ENCODE measurements around the gene VIPR2.
"Not testable (repeated sequence)": the region's sequence is repeated elsewhere in the genome, so short reads cannot be mapped to it uniquely, and the experiment has no call there.

Gene VIPR2, protein sequence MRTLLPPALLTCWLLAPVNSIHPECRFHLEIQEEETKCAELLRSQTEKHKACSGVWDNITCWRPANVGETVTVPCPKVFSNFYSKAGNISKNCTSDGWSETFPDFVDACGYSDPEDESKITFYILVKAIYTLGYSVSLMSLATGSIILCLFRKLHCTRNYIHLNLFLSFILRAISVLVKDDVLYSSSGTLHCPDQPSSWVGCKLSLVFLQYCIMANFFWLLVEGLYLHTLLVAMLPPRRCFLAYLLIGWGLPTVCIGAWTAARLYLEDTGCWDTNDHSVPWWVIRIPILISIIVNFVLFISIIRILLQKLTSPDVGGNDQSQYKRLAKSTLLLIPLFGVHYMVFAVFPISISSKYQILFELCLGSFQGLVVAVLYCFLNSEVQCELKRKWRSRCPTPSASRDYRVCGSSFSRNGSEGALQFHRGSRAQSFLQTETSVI

DNA sequence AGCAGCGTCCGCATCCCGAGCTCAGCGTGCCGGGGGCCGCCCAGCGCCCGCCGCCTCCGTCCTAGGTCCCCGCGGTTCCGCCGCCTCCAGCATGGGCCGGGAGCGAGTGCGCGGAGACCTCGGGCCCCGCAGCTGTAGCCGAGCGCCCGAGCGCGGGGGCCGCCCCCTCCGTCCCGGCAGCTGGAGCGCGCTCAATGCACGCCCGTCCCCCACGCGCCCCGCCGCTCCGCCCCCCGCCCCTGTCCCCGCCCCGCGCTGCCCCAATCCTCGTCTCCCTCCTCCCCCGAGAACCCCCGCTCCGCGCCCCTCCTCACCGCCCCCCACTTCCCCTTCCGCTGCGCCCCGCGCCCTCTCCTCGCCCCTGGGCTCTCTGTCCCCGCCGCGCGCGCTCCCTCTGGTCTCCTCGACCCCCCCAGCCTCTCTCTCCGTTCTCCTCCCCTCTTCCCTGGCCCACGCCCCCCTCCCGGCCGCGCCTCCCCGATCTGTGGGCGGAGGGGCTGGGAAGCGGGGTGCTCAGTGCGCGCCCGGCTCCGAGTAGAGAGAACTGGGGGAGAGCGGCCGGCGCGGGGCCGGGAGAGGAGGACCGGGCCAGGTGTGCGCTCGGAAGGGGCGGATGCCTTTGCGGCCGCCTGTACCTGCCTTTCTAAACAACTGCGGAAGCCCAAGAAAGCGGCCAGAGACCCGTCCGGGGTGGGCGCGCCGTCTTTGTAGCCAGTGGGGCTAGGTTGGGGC lies at the start of gene VIPR2:
VIPR2 (minus strand) TSS at position 110 of the 732 bp plus-strand sequence; CDS start at position 14, 96 bp downstream.
- ATAC-seq (peak; percentile 69), DNase-seq (ENCODE audit: low spot score in 2 of 2) (peak; percentile 8 to 52)
- H3K36me3 Mint-ChIP-seq = no peaks in the 10 kb centered on the region
- peak within 1 kb of the TSS; percentile 55 for H3K4me3 Mint-ChIP-seq
- no peak within 1 kb of the TSS for H3K27ac Mint-ChIP-seq
- H3K9me3 Mint-ChIP-seq = no peaks in the 10 kb centered on the region
- no peaks in the 10 kb centered on the region for H3K4me1 Mint-ChIP-seq

DNA sequence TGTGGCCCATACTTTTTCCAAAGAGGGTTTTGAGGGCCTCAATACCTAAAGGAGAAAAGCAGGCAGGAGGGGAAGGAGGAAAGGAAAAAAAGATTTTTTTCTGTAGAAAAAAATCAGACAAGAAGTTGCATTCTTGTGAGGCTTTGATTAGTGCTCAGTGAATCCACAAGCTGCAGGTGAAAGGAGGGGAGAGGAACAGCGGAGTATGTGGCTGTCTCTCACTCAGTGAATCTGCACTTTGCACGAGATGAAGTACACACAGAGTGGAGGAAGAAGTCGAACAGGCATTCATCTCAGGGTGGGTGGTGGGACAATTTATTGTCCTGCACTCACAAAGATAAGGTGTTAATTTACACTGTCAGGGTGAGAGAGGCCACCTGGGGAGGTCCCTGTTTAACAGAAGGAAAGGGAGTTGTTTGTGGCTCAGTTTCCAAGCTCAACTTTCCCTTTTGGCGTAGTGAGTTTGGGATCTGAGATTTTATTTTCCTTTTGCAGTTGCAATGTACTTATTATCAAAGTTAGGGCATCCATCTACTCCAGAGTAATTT lies 49.0 kb upstream of the VIPR2 start:
- no peak for DNase-seq (ENCODE audit: low spot score in 2 of 2)
- Mint-ChIP-seq H3K27ac (peak overlapping the region; percentile 26), H3K4me1 (peaks cover 54% of the 10 kb centered on the region)

DNA sequence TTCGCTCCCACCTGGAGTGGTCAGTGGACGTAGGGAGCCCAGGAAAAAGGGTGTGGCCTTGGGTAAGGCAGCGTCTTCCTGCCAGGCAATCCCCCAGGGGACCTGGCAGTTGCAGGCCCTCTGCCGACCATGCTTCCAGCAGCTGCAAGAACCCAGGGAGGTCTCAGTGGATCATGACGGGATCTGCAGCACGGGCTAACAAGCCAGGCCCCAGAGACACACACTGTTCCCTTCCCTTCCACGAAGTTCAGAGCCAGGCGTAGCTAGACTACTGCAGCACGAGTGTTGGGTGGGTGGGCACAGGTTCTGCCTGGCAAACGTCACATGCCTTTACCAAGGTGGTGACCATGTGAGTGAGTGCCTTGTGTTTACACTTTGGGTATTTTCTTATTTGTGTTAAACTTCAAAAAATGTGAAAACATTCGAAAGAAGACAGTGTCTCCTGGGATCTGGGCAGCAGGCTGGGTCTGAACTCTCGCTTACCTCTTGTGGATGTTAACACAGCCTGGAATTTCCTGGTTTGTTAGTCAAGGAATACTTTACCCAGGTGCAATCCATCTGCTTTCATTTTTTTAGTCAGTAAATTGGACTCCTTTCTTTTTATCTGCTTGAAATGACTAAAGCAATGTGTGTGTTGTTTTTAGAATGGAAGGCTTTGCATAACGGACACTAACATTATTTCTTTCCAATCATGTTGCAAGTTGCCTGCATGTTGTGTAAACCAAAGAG lies 48.2 kb upstream of the VIPR2 start:
- DNase-seq (ENCODE audit: low spot score in 2 of 2) = no peak
- Mint-ChIP-seq H3K27ac (peak overlapping the region; percentile 26), H3K4me1 (peaks cover 47% of the 10 kb centered on the region), H3K9me3 (peaks cover 7% of the 10 kb centered on the region), H3K36me3 (peaks cover 4% of the 10 kb centered on the region), H3K4me3 (no peak overlapping the region)
- no peak for ATAC-seq

More for the DNA sequence above, 49.0 kb upstream of the VIPR2 start:
- no peak overlapping the region for H3K4me3 Mint-ChIP-seq
- H3K9me3 Mint-ChIP-seq = peaks cover 7% of the 10 kb centered on the region
- peaks cover 4% of the 10 kb centered on the region for H3K36me3 Mint-ChIP-seq
- ATAC-seq = no peak

DNA sequence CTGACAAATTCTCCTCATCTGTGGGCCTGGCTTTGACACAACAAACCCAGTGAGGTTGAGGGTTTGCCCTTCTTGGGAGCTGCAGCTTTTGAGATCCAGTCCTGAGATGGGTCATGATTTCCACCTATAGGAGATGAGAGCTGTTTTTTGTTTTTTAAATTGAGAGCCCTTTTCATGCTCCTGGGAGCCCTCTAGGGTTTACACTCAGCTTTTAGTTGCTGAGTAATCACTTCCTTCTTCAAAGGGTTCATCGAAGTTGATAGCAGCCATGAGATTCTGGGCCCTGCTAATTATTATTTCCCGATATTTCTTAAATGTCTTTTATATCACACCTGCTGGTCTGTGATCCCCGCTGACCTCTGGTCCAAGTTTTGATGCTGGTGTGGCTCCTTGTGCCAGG lies 47.3 kb upstream of the VIPR2 start:
- Mint-ChIP-seq H3K9me3 (peaks cover 7% of the 10 kb centered on the region), H3K4me3 (no peak overlapping the region), H3K27ac (no peak overlapping the region), H3K36me3 (no peaks in the 10 kb centered on the region), H3K4me1 (peaks cover 38% of the 10 kb centered on the region)
- DNase-seq (ENCODE audit: low spot score in 2 of 2) (no peak), ATAC-seq (no peak)

DNA sequence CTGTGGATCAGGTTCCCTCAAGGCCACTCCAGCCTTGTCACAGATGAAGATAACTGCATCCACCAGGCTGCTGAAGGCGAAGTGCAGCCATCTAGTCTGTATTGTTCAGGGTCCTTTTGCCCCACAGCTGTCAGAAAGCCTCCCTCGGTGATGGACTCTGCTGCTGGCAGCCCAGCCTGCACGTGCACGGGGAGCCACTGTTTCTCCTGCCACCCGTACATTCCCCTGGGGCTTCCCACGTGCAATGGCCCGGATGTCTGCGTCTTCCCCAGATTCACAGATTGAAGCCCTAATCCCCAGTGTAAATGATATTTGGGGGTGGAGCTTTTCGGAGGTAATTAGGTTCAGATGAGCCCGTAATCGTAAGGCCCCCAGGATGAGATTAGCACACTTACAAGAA lies 46.6 kb upstream of the VIPR2 start:
- Mint-ChIP-seq H3K4me1 (peaks cover 31% of the 10 kb centered on the region), H3K36me3 (no peaks in the 10 kb centered on the region), H3K9me3 (peaks cover 12% of the 10 kb centered on the region), H3K27ac (no peak overlapping the region), H3K4me3 (no peak overlapping the region)
- no peak for ATAC-seq
- DNase-seq (ENCODE audit: low spot score in 2 of 2) = no peak

DNA sequence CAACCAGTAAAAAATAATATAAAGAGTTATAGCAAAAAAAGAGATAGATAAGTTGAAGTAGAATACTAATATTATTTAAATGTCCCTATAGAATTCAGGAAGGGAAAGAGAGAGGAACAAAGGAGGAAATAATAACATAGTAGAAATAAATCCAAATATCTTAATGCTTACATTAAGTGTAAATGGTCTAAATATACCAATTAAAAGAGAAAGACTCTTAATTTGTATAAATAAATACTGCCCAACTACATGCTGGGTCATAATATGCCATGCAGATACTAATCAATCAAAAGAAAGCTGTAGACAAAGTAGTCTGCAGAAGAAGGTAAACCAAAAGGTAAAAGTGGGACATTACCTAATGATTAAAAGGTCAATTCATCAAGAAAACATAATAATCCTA lies 43.3 kb upstream of the VIPR2 start:
- Mint-ChIP-seq H3K9me3 (peaks cover 15% of the 10 kb centered on the region), H3K27ac (no peak overlapping the region), H3K4me3 (no peak overlapping the region)

DNA sequence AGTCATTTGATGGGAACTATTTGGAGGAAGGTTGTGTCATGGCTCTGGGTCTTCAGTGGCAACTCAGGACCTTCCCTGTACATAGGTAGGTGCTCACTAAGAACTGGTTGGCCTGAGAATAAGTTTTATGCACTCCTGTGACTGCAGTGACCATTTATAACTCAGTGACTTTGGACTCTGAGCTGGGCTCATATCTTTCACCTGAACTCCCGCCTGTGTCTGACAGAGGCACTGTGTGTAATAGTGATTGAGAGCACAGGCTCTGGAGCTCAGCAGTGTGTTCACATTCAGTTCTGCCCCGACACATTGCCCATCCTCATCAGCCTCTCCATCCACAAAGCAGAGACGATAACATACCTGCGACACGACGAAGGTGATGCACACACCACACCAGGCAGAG lies 34.6 kb upstream of the VIPR2 start:
- Mint-ChIP-seq H3K4me1 (peaks cover 16% of the 10 kb centered on the region), H3K9me3 (peaks cover 13% of the 10 kb centered on the region), H3K36me3 (no peaks in the 10 kb centered on the region), H3K27ac (no peak overlapping the region), H3K4me3 (no peak overlapping the region)
- DNase-seq (ENCODE audit: low spot score in 2 of 2) = no peak
- no peak for ATAC-seq

More for the DNA sequence above, 43.3 kb upstream of the VIPR2 start:
- DNase-seq (ENCODE audit: low spot score in 2 of 2) (no peak), ATAC-seq (no peak)
- Mint-ChIP-seq H3K36me3 (no peaks in the 10 kb centered on the region), H3K4me1 (peaks cover 12% of the 10 kb centered on the region)

DNA sequence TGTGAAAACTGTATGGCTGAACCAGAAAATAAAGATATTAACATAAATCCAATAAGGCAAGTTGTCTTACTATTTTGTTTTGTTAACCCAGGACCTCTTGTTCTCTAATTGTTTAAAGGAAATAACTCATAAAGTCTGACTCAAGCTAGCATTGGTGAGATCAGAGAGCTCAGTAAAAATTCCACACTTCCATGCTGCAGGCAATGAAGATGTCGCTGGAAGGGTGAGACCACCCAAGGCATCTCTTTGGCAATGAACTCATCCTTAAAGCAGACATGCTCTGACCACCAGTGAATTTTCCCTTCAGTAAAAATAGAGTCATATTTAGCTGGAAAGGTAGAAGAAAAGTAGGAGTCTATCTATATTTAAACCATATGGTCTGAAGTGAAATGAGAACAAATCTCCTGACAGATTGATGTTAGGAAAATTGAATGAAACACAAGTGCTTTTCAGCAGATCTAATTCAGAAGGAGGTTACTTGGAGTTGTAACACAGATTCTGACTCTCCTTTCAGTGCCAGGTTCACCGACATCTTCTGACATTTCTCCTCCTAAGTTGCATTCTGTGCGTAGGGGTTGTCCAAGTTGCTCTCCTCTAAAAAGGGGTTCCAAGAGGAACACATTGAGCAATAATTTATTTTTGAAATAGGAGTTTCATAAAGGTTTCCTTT lies 32.8 kb upstream of the VIPR2 start:
- Mint-ChIP-seq H3K4me3 (no peak overlapping the region), H3K9me3 (peaks cover 15% of the 10 kb centered on the region), H3K36me3 (no peaks in the 10 kb centered on the region), H3K4me1 (peaks cover 18% of the 10 kb centered on the region), H3K27ac (no peak overlapping the region)
- DNase-seq (ENCODE audit: low spot score in 2 of 2) (no peak), ATAC-seq (no peak)

DNA sequence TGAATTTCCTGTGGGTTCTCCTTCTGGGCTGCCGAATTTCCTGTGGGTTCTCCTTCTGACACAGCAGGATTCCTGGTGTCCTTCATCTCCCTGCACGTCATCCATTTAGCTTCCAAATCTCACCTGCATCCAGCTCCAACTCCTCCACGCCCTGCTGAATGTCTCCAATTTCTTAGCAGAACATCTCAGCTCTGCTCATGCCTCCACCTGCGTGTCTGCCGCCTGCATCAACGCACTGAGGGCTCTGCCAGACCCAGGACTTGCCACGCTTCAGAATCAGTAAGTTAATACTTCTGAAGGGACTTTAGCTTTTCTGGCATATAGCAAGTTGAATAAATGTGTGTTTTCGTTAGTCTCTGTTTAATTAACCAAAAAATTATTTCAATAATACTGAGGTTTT lies 31.1 kb upstream of the VIPR2 start:
- Mint-ChIP-seq H3K36me3 (no peaks in the 10 kb centered on the region), H3K27ac (peak overlapping the region; percentile 59), H3K4me3 (no peak overlapping the region), H3K4me1 (peaks cover 18% of the 10 kb centered on the region), H3K9me3 (peaks cover 15% of the 10 kb centered on the region)
- ATAC-seq (no peak), DNase-seq (ENCODE audit: low spot score in 2 of 2) (no peak)

DNA sequence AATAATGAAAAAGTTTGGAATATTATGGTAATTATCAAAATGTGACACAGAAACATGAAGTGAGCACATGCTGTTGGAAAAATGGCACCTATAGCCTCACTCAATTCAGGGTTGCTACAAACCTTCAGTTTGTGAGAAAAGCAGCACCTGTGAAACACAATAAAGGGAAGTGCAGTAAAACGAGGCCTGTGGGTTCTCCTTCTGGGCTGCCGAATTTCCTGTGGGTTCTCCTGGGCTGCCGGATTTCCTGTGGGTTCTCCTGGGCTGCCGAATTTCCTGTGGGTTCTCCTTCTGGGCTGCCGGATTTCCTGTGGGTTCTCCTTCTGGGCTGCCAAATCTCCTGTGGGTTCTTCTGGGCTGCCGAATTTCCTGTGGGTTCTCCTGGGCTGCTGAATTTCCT lies 30.4 kb upstream of the VIPR2 start:
- ATAC-seq; DNase-seq (ENCODE audit: low spot score in 2 of 2); H3K4me3 Mint-ChIP-seq; H3K36me3 Mint-ChIP-seq; H3K27ac Mint-ChIP-seq: not testable (repeated sequence)
- peaks cover 15% of the 10 kb centered on the region for H3K9me3 Mint-ChIP-seq
- peaks cover 18% of the 10 kb centered on the region for H3K4me1 Mint-ChIP-seq

DNA sequence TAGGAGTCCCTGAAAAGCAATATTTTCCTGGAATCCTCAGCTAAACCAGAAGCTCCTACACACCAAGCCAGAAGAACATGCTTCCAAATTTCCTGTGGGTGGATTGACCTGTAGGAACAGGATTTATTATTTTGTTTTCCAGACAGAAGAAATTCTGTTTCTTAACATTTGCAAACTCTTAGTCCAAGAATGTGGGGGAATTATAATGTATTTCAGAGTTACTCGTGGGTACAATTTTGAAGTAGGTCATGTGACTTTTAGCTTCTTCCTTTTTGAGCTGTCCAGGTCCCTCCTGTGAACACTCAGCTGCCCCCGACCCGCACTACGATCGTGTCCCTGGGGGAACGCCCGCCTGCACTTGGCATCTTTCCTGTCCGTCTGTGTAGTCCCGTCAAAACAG lies 27.7 kb upstream of the VIPR2 start:
- ATAC-seq = no peak
- Mint-ChIP-seq H3K9me3 (peaks cover 15% of the 10 kb centered on the region), H3K4me1 (peaks cover 18% of the 10 kb centered on the region), H3K36me3 (no peaks in the 10 kb centered on the region), H3K27ac (no peak overlapping the region), H3K4me3 (no peak overlapping the region)
- no peak for DNase-seq (ENCODE audit: low spot score in 2 of 2)

DNA sequence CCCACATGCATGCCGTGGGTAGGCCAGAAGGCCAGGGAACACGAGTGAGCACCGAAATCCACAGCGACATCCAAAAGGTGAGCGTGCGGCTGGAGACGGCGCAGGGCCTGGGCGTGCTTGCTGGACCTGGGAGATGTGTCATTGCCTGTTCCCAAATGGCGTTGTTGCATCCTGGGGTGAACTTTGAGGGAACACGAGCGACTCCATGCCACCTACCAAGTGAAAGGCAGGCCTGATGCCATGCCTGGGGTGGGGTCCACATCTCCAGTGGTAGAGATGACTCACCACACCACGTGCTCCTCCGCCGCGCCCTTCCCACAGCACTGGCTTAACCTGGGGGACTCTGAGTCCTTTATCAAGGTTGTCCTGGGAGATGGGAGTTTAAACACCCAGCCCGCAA lies 24.7 kb upstream of the VIPR2 start:
- H3K36me3 Mint-ChIP-seq = no peaks in the 10 kb centered on the region
- H3K4me1 Mint-ChIP-seq = peaks cover 3% of the 10 kb centered on the region
- H3K4me3 Mint-ChIP-seq = no peak overlapping the region
- no peak overlapping the region for H3K27ac Mint-ChIP-seq
- DNase-seq (ENCODE audit: low spot score in 2 of 2) (no peak), ATAC-seq (no peak)
- H3K9me3 Mint-ChIP-seq = peaks cover 7% of the 10 kb centered on the region

DNA sequence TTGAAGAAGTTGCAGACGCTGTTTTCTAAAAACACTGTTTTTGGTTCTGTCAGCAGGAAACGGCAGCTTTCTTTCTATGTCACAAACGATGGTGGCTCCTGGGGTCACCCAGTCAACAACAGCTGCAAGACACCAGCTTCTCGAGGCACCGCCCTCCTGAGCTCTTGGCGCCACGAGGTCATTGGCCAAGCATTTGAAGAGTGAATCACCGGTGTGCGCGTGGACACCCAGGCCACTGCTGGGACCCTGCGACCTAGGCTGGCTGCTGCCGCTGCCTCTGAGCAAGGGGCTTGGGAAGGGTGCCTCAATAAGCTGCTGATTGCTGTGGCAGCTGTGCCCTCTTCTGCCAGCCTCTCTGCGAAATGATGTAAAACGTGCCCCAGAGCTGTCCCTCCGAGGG lies 22.5 kb upstream of the VIPR2 start:
- DNase-seq (ENCODE audit: low spot score in 2 of 2) (no peak), ATAC-seq (no peak)
- no peaks in the 10 kb centered on the region for H3K9me3 Mint-ChIP-seq
- no peak overlapping the region for H3K4me3 Mint-ChIP-seq
- no peak overlapping the region for H3K27ac Mint-ChIP-seq
- H3K4me1 Mint-ChIP-seq = no peaks in the 10 kb centered on the region
- H3K36me3 Mint-ChIP-seq = no peaks in the 10 kb centered on the region

DNA sequence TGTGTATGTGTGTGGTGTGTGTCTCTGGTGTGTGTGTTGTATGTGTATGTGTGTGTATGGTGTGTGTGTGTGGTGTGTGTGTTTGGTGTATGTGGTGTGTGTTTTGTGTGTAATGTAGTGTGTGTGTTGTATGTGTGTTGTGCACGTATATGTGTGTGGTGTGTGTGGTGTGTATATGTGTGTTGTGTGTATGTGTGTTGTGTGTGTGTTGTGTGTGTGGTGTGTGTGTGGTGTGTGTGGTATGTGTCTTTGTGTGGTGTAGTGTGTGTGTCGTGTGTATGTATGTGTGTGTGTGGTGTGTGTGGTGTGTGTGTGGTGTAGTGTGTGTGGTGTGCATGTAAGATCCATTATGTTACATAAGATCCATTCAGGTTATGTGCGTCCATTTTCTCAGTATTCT lies 21.9 kb upstream of the VIPR2 start:
- ATAC-seq (no peak), DNase-seq (ENCODE audit: low spot score in 2 of 2) (no peak)
- Mint-ChIP-seq H3K4me1 (no peaks in the 10 kb centered on the region), H3K27ac (no peak overlapping the region), H3K4me3 (no peak overlapping the region), H3K9me3 (no peaks in the 10 kb centered on the region), H3K36me3 (no peaks in the 10 kb centered on the region)

DNA sequence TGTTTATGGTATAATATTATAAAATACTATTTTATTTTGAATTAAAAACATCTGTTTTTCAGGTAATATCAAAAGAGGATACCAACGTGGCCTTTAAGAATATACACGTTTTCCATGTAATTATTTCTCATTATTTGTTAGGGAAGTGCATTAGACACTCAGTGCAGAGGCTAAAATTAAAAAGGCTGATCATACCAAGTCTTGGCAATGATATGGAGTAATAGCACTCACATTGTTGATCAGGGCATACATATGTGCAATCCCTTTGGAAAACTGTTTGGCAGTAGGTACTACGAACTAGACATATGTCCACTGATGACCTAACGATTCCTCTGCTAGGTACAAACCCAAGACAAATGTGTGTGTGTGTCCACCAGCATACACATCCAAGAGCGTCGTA lies 20.7 kb upstream of the VIPR2 start:
- Mint-ChIP-seq H3K36me3 (no peaks in the 10 kb centered on the region), H3K4me3 (no peak overlapping the region), H3K9me3 (no peaks in the 10 kb centered on the region), H3K27ac (no peak overlapping the region), H3K4me1 (no peaks in the 10 kb centered on the region)
- ATAC-seq = no peak
- no peak for DNase-seq (ENCODE audit: low spot score in 2 of 2)

Data from stimulated activated effector memory CD8-positive, alpha-beta T cell treated with anti-CD3 and anti-CD28 coated beads, Interleukin-12 subunit alpha, Interleukin-12 subunit beta, amount 100 ng/mL, for 72 hours (primary cell).